SK-N-MC (cell line): ENCODE measurements around the gene OSBPL5.
"Not testable (repeated sequence)": the region's sequence is repeated elsewhere in the genome, so short reads cannot be mapped to it uniquely, and the experiment has no call there.

Experiments used
- DNase-seq: peaks from one replicate; pipeline ENCODE4 v3.0.0-alpha.2; 2011; ENCODE audit warnings: low read depth, low spot score
- H3K27ac ChIP-seq: fragments of 200-600 bp; sonication (generic); 2 replicates; pipeline ENCODE4 v1.5.1; 2016; ENCODE audit warnings: mixed run types
- H3K36me3 ChIP-seq: fragments of 200-600 bp; sonication (generic); 2 replicates; pipeline ENCODE4 v1.6.1; 2017; ENCODE audit warnings: antibody characterized with exemption, low read length, mixed read lengths; ENCODE audit not compliant: insufficient read depth
- H3K4me3 ChIP-seq: fragments of 200-600 bp; sonication (generic); 2 replicates; pipeline ENCODE4 v1.5.1; 2016
- H3K9ac ChIP-seq: fragments of 200-600 bp; sonication (generic); 2 replicates; pipeline ENCODE4 v1.8.0; 2017; ENCODE audit warnings: mixed run types, mixed read lengths; ENCODE audit not compliant: insufficient read length
- H3K9me3 ChIP-seq: fragments of 200-600 bp; sonication (generic); 2 replicates; pipeline ENCODE4 v1.6.1; 2017; ENCODE audit warnings: low read depth, mild to moderate bottlenecking, antibody characterized with exemption, low read length, moderate library complexity, mixed read lengths
- EZH2 ChIP-seq: fragments of 200-600 bp; sonication (generic); IDR thresholded peaks from one replicate; pipeline ENCODE4 v1.6.1; 2017; ENCODE audit warnings: antibody characterized with exemption
- FOXP2 ChIP-seq: optimal IDR thresholded peaks from 2 replicates; pipeline ENCODE3; 2011; ENCODE audit warnings: mild to moderate bottlenecking, moderate library complexity; ENCODE audit not compliant: insufficient read depth; ENCODE audit errors: extremely low read length, control extremely low read depth
- POLR2AphosphoS5 ChIP-seq: IDR thresholded peaks from 2 replicates; pipeline ENCODE4 v1.6.1; 2012; ENCODE audit warnings: mild to moderate bottlenecking, low read depth, low read length, borderline replicate concordance

Gene OSBPL5

GRCh38 chr11:3121416-3121815, 43.7 kb downstream of the OSBPL5 start:
- no peak for TF ChIP-seq FOXP2
- no peak for TF ChIP-seq EZH2
- no peak for TF ChIP-seq POLR2AphosphoS5
- no peaks in the 10 kb centered on the region for H3K9me3 ChIP-seq
- H3K36me3 ChIP-seq: no peaks in the 10 kb centered on the region
- no peak overlapping the region for H3K4me3 ChIP-seq
- no peak for DNase-seq
- no peak overlapping the region for H3K9ac ChIP-seq
- no peak overlapping the region for H3K27ac ChIP-seq

GRCh38 chr11:3120071-3120792, 44.9 kb downstream of the OSBPL5 start:
- no peak for TF ChIP-seq FOXP2
- TF ChIP-seq POLR2AphosphoS5: no peak
- TF ChIP-seq EZH2: no peak
- DNase-seq: no peak
- H3K9me3 ChIP-seq: no peaks in the 10 kb centered on the region
- no peak overlapping the region for H3K9ac ChIP-seq
- H3K4me3 ChIP-seq: no peak overlapping the region
- no peaks in the 10 kb centered on the region for H3K36me3 ChIP-seq
- H3K27ac ChIP-seq: no peak overlapping the region

GRCh38 chr11:3119141-3119821, 45.8 kb downstream of the OSBPL5 start:
- DNase-seq: no peak
- Histone ChIP-seq H3K36me3 (no peaks in the 10 kb centered on the region), H3K27ac (no peak overlapping the region), H3K4me3 (no peak overlapping the region), H3K9ac (no peak overlapping the region), H3K9me3 (no peaks in the 10 kb centered on the region)
- TF ChIP-seq POLR2AphosphoS5: no peak
- no peak for TF ChIP-seq EZH2
- no peak for TF ChIP-seq FOXP2

- Histone ChIP-seq H3K4me3 (no peak overlapping the region), H3K9me3 (0 out of 2 replicates have a peak, but pooled peaks cover 2% of the 10 kb centered on the region), H3K27ac (no peak overlapping the region), H3K36me3 (no peaks in the 10 kb centered on the region), H3K9ac (no peak overlapping the region)
- no peak for TF ChIP-seq EZH2
- no peak for TF ChIP-seq POLR2AphosphoS5
- TF ChIP-seq FOXP2: no peak
- DNase-seq: no peak
Observed at GRCh38 chr11:3115321-3115720, 49.8 kb downstream of the OSBPL5 start.

GRCh38 chr11:3113661-3114060, 51.4 kb downstream of the OSBPL5 start:
- H3K36me3 ChIP-seq, H3K9ac ChIP-seq, H3K9me3 ChIP-seq: not testable (repeated sequence)

GRCh38 chr11:3111919-3112690, 53.0 kb downstream of the OSBPL5 start:
- TF ChIP-seq POLR2AphosphoS5 (no peak), EZH2 (no peak), FOXP2 (no peak)
- Histone ChIP-seq H3K36me3 (no peaks in the 10 kb centered on the region), H3K9me3 (0 out of 2 replicates have a peak, but pooled peaks cover 2% of the 10 kb centered on the region), H3K4me3 (no peak overlapping the region), H3K9ac (no peak overlapping the region), H3K27ac (no peak overlapping the region)
- DNase-seq: no peak

More at GRCh38 chr11:3113661-3114060, 51.4 kb downstream of the OSBPL5 start:
- H3K4me3 ChIP-seq, DNase-seq, H3K27ac ChIP-seq: not testable (repeated sequence)

GRCh38 chr11:3111466-3111865, 53.6 kb downstream of the OSBPL5 start:
- Histone ChIP-seq H3K9ac (no peak overlapping the region), H3K27ac (no peak overlapping the region), H3K9me3 (0 out of 2 replicates have a peak, but pooled peaks cover 2% of the 10 kb centered on the region), H3K4me3 (no peak overlapping the region), H3K36me3 (no peaks in the 10 kb centered on the region)
- TF ChIP-seq EZH2: no peak
- TF ChIP-seq FOXP2: no peak
- no peak for TF ChIP-seq POLR2AphosphoS5
- no peak for DNase-seq

- Histone ChIP-seq H3K9me3 (0 out of 2 replicates have a peak, but pooled peaks cover 2% of the 10 kb centered on the region), H3K9ac (no peak overlapping the region), H3K4me3 (no peak overlapping the region), H3K36me3 (no peaks in the 10 kb centered on the region), H3K27ac (no peak overlapping the region)
- TF ChIP-seq FOXP2 (no peak), EZH2 (no peak), POLR2AphosphoS5 (no peak)
- no peak for DNase-seq
Observed at GRCh38 chr11:3109921-3110706, 55.0 kb downstream of the OSBPL5 start.
